ENCODE data around the gene UPK1A. TPM values are rescaled to one million over a fixed set of nuclear protein-coding genes. Genes with fewer than 3 reads are reported as not detected.

Gene UPK1A
- total and polyA plus RNA-seq, 9 of the 15 experiments (the other 6 are each of a cell fraction or from before 2014, with no cell fraction given) = 0.06 to 0.13 TPM; not detected in 7

DNA sequence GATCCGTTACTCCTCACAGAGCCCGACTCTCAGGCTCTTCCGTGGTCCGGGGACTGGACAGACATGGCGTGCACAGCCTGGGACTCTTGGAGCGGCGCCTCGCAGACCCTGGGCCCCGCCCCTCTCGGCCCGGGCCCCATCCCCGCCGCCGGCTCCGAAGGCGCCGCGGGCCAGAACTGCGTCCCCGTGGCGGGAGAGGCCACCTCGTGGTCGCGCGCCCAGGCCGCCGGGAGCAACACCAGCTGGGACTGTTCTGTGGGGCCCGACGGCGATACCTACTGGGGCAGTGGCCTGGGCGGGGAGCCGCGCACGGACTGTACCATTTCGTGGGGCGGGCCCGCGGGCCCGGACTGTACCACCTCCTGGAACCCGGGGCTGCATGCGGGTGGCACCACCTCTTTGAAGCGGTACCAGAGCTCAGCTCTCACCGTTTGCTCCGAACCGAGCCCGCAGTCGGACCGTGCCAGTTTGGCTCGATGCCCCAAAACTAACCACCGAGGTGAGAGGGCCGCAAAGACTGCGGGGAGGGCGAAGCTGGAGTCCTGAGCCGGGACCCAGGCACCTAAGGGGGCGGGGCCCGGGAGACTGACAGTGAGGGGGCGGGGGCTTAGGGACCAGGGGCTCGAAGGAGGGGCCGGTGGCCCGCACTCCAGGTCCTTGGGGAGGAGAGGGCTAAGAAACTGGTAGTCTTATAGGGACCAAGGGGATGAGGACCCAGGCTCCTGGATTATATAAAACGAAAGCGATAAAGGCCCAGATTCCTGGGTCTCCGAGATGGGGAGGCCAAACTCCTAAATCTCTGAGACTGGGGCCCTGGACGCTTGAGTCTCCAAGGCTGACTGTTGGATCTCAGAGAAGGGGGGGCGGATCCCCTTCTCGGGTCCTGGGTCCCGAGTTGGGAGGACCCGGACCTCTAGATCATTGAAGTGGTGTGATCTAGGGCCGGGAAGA lies 22.8 kb upstream of the UPK1A start (continued):
- TF ChIP-seq L3MBTL2 (IDR thresholded peaks at IDR 0.05) (peak; percentile 99), ZNF121 (CRISPR knock-in tag; conservative IDR thresholded peaks at IDR 0.05) (0 out of 2 replicates have a peak, but pooled peaks have one; percentile 28), ZNF347 (CRISPR knock-in tag; IDR thresholded peaks at IDR 0.05; ENCODE audit: low read depth) (no peak), ZNF143 (CRISPR knock-in tag; IDR thresholded peaks at IDR 0.05) (peak; percentile 69), SAFB2 (IDR thresholded peaks at IDR 0.05; ENCODE audit: borderline replicate concordance, low read depth, low read length, severe bottlenecking) (no peak), MAZ (CRISPR knock-in tag; conservative IDR thresholded peaks at IDR 0.05 in 1 of 2, IDR thresholded peaks at IDR 0.05 in 1 of 2) (peak; percentile 82 to 95), RCOR1 (IDR thresholded peaks at IDR 0.05; ENCODE audit: borderline replicate concordance in 1 of 2, low read depth in 2 of 2, low read length in 2 of 2) (peak in 1 of 2 experiments; percentile 40; a peak in 1 of 4 replicates), TARDBP (IDR thresholded peaks at IDR 0.05) (peak; percentile 78; the same call in 1 of the 2 replicates), CBX1 (IDR thresholded peaks at IDR 0.05; ENCODE audit: low read depth) (peak; percentile 76; the same call in 1 of the 2 replicates), ADNP (tag; IDR thresholded peaks at IDR 0.05) (no peak), SRSF7 (optimal IDR thresholded peaks at IDR 0.05; ENCODE audit: low read depth, low read length) (no peak), NELFE (IDR thresholded peaks at IDR 0.05; ENCODE audit: insufficient read depth, insufficient read length) (no peak), HOXB6 (CRISPR knock-in tag; IDR thresholded peaks at IDR 0.05; ENCODE audit: borderline replicate concordance) (no peak), FOXA3 (CRISPR knock-in tag; conservative IDR thresholded peaks at IDR 0.05 in 1 of 2, IDR thresholded peaks at IDR 0.05 in 1 of 2) (peak in 1 of 2 experiments; percentile 82; a peak in 1 of 4 replicates), YY1 (IDR thresholded peaks at IDR 0.05; ENCODE audit: borderline replicate concordance in 1 of 3, control insufficient read depth in 1 of 3, extremely low read depth in 1 of 3, insufficient read depth in 3 of 3, insufficient read length in 1 of 3, insufficient replicate concordance in 2 of 3, low read depth in 1 of 3, low read length in 2 of 3) (peak in 2 of 3 experiments; percentile 65 to 67), ELF2 (CRISPR knock-in tag; IDR thresholded peaks at IDR 0.05) (0 out of 2 replicates have a peak, but pooled peaks have one; percentile 20), FOXJ3 (CRISPR knock-in tag; IDR thresholded peaks at IDR 0.05) (no peak)
- TF ChIP-seq, protein P1, sequence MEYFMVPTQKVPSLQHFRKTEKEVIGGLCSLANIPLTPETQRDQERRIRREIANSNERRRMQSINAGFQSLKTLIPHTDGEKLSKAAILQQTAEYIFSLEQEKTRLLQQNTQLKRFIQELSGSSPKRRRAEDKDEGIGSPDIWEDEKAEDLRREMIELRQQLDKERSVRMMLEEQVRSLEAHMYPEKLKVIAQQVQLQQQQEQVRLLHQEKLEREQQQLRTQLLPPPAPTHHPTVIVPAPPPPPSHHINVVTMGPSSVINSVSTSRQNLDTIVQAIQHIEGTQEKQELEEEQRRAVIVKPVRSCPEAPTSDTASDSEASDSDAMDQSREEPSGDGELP (CRISPR knock-in tag; IDR thresholded peaks at IDR 0.05; ENCODE audit: borderline replicate concordance) = peak; percentile 98
- TF ChIP-seq, protein P2, sequence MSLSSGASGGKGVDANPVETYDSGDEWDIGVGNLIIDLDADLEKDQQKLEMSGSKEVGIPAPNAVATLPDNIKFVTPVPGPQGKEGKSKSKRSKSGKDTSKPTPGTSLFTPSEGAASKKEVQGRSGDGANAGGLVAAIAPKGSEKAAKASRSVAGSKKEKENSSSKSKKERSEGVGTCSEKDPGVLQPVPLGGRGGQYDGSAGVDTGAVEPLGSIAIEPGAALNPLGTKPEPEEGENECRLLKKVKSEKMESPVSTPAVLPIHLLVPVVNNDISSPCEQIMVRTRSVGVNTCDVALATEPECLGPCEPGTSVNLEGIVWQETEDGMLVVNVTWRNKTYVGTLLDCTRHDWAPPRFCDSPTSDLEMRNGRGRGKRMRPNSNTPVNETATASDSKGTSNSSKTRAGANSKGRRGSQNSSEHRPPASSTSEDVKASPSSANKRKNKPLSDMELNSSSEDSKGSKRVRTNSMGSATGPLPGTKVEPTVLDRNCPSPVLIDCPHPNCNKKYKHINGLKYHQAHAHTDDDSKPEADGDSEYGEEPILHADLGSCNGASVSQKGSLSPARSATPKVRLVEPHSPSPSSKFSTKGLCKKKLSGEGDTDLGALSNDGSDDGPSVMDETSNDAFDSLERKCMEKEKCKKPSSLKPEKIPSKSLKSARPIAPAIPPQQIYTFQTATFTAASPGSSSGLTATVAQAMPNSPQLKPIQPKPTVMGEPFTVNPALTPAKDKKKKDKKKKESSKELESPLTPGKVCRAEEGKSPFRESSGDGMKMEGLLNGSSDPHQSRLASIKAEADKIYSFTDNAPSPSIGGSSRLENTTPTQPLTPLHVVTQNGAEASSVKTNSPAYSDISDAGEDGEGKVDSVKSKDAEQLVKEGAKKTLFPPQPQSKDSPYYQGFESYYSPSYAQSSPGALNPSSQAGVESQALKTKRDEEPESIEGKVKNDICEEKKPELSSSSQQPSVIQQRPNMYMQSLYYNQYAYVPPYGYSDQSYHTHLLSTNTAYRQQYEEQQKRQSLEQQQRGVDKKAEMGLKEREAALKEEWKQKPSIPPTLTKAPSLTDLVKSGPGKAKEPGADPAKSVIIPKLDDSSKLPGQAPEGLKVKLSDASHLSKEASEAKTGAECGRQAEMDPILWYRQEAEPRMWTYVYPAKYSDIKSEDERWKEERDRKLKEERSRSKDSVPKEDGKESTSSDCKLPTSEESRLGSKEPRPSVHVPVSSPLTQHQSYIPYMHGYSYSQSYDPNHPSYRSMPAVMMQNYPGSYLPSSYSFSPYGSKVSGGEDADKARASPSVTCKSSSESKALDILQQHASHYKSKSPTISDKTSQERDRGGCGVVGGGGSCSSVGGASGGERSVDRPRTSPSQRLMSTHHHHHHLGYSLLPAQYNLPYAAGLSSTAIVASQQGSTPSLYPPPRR (CRISPR knock-in tag; IDR thresholded peaks at IDR 0.05; ENCODE audit: borderline replicate concordance) = peak; percentile 80; the same call in 1 of the 2 replicates

All from K562 (cell line).